WTC11 (cell line): ENCODE data around the gene LFNG. TPM values are rescaled to one million over a fixed set of nuclear protein-coding genes. Genes with fewer than 3 reads are reported as not detected.

Experiments used
- ATAC-seq: fragments of 200-7000 bp; cut with Tn5 transposase; 2 replicates; pipeline ENCODE4 v1.10.0; 2021; ENCODE audit warnings: mild to moderate bottlenecking, moderate library complexity
- CTCF ChIA-PET: fragments of 300-600 bp; sonication (Branson Sonifier 250); formaldehyde crosslinking; loops from one replicate; lab custom pipeline; 2021; ENCODE audit warnings: antibody characterized with exemption; lab: Charles Lee
- POLR2A ChIA-PET: fragments of 350-600 bp; sonication (Branson Sonifier 250); formaldehyde crosslinking; loops from one replicate; lab custom pipeline; 2021; ENCODE audit warnings: antibody characterized with exemption; lab: Charles Lee
- DNase-seq: peaks from one replicate; pipeline ENCODE4 v3.0.0; 2021; ENCODE audit warnings: low spot score
- H3K27ac Mint-ChIP-seq: 2 replicates; pipeline ENCODE4 v1.8.0; 2021; ENCODE audit warnings: mixed read lengths
- H3K27me3 Mint-ChIP-seq: 2 replicates; pipeline ENCODE4 v1.8.0; 2021; ENCODE audit warnings: low read depth, mild to moderate bottlenecking, moderate library complexity, mixed read lengths
- H3K36me3 Mint-ChIP-seq: 2 replicates; pipeline ENCODE4 v1.8.0; 2021; ENCODE audit warnings: mixed read lengths
- H3K4me1 Mint-ChIP-seq: 2 replicates; pipeline ENCODE4 v1.8.0; 2022; ENCODE audit warnings: mixed read lengths
- H3K4me3 Mint-ChIP-seq: 2 replicates; pipeline ENCODE4 v1.8.0; 2021; ENCODE audit warnings: mild to moderate bottlenecking, moderate library complexity, mixed read lengths
- H3K9me3 Mint-ChIP-seq: 2 replicates; pipeline ENCODE4 v1.8.0; 2021; ENCODE audit warnings: mixed read lengths
- EMX1 ChIP-seq: fragments of 250-450 bp; sonication (Bioruptor Pico); IDR thresholded peaks from 2 replicates; pipeline ENCODE4 v1.8.0; 2021; ENCODE audit warnings: mild to moderate bottlenecking
- ESRRA ChIP-seq: sonication (generic); formaldehyde crosslinking; IDR thresholded peaks from 2 replicates; pipeline ENCODE4 v1.8.1; 2022; ENCODE audit warnings: mild to moderate bottlenecking, missing genetic modification reagents, borderline replicate concordance
- ETV6 ChIP-seq: sonication (generic); formaldehyde crosslinking; IDR thresholded peaks from 2 replicates; pipeline ENCODE4 v1.8.1; 2022; ENCODE audit warnings: mild to moderate bottlenecking, missing genetic modification reagents
- FOXK1 ChIP-seq: sonication (generic); formaldehyde crosslinking; IDR thresholded peaks from 2 replicates; pipeline ENCODE4 v1.8.0; 2022; ENCODE audit warnings: mild to moderate bottlenecking, moderate library complexity, missing genetic modification reagents
- GABPB1 ChIP-seq: sonication (generic); formaldehyde crosslinking; IDR thresholded peaks from 2 replicates; pipeline ENCODE4 v1.8.1; 2023; ENCODE audit warnings: mild to moderate bottlenecking, missing genetic modification reagents
- JAZF1 ChIP-seq: fragments of 250-450 bp; sonication (Bioruptor Pico); IDR thresholded peaks from 2 replicates; pipeline ENCODE4 v1.9.0; 2021; ENCODE audit warnings: moderate library complexity, mild to moderate bottlenecking, inconsistent platforms
- MXD4 ChIP-seq: fragments of 250-450 bp; sonication (Bioruptor Pico); IDR thresholded peaks from 2 replicates; pipeline ENCODE4 v1.8.0; 2021; ENCODE audit warnings: mild to moderate bottlenecking, moderate library complexity, borderline replicate concordance
- OVOL2 ChIP-seq: fragments of 250-450 bp; sonication (Bioruptor Pico); IDR thresholded peaks from 2 replicates; pipeline ENCODE4 v1.9.0; 2021; ENCODE audit warnings: mild to moderate bottlenecking, borderline replicate concordance
- TEAD1 ChIP-seq: sonication (generic); formaldehyde crosslinking; IDR thresholded peaks from 2 replicates; pipeline ENCODE4 v1.8.0; 2022; ENCODE audit warnings: mild to moderate bottlenecking, missing genetic modification reagents
- TEAD4 ChIP-seq: sonication (generic); formaldehyde crosslinking; IDR thresholded peaks from 2 replicates; pipeline ENCODE4 v1.8.0; 2022; ENCODE audit warnings: mild to moderate bottlenecking, missing genetic modification reagents
- ZNF138 ChIP-seq: sonication (generic); formaldehyde crosslinking; conservative IDR thresholded peaks from 2 replicates; pipeline ENCODE4 v1.8.1; 2022; ENCODE audit warnings: mild to moderate bottlenecking, moderate library complexity, missing genetic modification reagents
- ZNF317 ChIP-seq: sonication (generic); formaldehyde crosslinking; IDR thresholded peaks from 2 replicates; pipeline ENCODE4 v1.8.1; 2023; ENCODE audit warnings: low read depth, mild to moderate bottlenecking, moderate library complexity, missing genetic modification reagents, borderline replicate concordance
- ZNF396 ChIP-seq: fragments of 250-450 bp; sonication (Bioruptor Pico); IDR thresholded peaks from 2 replicates; pipeline ENCODE4 v1.8.0; 2021; ENCODE audit warnings: mild to moderate bottlenecking, moderate library complexity, borderline replicate concordance
- total RNA-seq: library from RNA; stranded (reverse); gene quantifications from 3 replicates; pipeline ENCODE4 v1.2.3, GENCODE V29; 2021
- TF ChIP-seq, protein P1 (sequence below): fragments of 200-600 bp; IDR thresholded peaks from 2 replicates; pipeline ENCODE4 v1.8.0; 2022; ENCODE audit warnings: antibody characterized with exemption
- TF ChIP-seq, protein P2 (sequence below): fragments of 250-450 bp; sonication (Bioruptor Pico); IDR thresholded peaks from 2 replicates; pipeline ENCODE4 v1.9.0; 2021; ENCODE audit warnings: mild to moderate bottlenecking, borderline replicate concordance
- TF ChIP-seq, protein P3 (sequence below): fragments of 250-450 bp; sonication (Bioruptor Pico); IDR thresholded peaks from 2 replicates; pipeline ENCODE4 v1.9.0; 2021; ENCODE audit warnings: mild to moderate bottlenecking
- TF ChIP-seq, protein P4 (sequence below): sonication (generic); formaldehyde crosslinking; IDR thresholded peaks from 2 replicates; pipeline ENCODE4 v1.8.0; 2023; ENCODE audit warnings: mild to moderate bottlenecking, missing genetic modification reagents
- TF ChIP-seq, protein P5 (sequence below): fragments of 250-450 bp; sonication (Bioruptor Pico); IDR thresholded peaks from 2 replicates; pipeline ENCODE4 v2.1.2; 2022; ENCODE audit warnings: mild to moderate bottlenecking, moderate library complexity
- TF ChIP-seq, protein P6 (sequence below): sonication (generic); formaldehyde crosslinking; IDR thresholded peaks from 2 replicates; pipeline ENCODE4 v1.8.1; 2023; ENCODE audit warnings: mild to moderate bottlenecking, missing genetic modification reagents
- TF ChIP-seq, protein P7 (sequence below): sonication (generic); formaldehyde crosslinking; IDR thresholded peaks from 2 replicates; pipeline ENCODE4 v1.8.0; 2023; ENCODE audit warnings: missing genetic modification reagents

The LFNG gene
- total RNA-seq, 1 experiment from 2014 or later = 29.4 TPM

DNA sequence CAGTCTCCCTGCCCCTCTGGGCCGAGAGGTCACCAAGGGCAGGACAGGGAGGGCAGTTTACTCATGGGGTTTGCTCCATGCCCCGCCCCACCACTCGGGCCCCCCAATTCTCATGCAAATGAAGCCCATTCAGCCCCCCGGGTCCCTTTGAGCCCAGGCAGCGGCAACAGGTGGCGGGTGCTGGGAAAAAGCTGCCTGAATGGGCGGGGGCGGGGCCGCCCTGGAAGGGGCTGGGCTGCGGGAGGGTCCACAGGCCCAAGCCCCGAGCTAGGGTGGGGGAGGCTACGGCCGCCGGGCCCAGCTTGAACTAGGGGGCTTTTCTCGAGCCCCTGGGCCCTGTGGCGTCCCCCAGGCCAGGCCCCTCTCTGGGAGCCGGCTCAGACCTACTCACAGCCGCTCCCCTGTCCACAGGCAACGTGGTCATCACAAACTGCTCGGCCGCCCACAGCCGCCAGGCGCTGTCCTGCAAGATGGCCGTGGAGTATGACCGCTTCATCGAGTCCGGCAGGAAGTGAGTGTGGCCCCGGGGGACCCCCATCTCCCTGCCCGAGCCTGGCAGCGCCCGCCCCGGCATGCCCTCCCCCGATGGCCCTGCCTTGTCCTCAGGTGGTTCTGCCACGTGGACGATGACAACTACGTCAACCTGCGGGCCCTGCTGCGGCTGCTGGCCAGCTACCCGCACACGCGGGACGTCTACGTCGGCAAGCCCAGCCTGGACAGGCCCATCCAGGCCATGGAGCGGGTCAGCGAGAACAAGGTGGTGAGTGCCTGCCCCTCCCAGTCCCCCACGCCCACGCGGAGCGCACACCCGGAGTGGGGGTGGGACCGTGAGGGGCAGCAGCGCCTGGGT, 5.5 kb downstream of the LFNG start:
- Mint-ChIP-seq H3K4me1 (peaks cover 41% of the 10 kb centered on the region), H3K27ac (no peak overlapping the region), H3K4me3 (peak overlapping the region; percentile 34), H3K36me3 (peaks cover 5% of the 10 kb centered on the region; the same call in 1 of the 2 replicates), H3K27me3 (peaks cover 11% of the 10 kb centered on the region), H3K9me3 (no peaks in the 10 kb centered on the region)
- ChIA-PET POLR2A (interaction anchor here (0.6 to 1.5 kb wide), 7 partner anchors 15 to 146 kb away, joined by 3 to 6 read pairs (median 3); partner anchors contain the start of gene BRAT1), CTCF (interaction anchor here (0.5 to 7.1 kb wide), 14 partner anchors 22 to 185 kb away, joined by 3 to 65 read pairs (median 4); partner anchors contain the start of gene BRAT1)
- DNase-seq (peak; percentile 88), ATAC-seq (peak; percentile 63)
- TF ChIP-seq TEAD1 = peak; percentile 9; the same call in 1 of the 2 replicates
- no peak for TF ChIP-seq TEAD4 (CRISPR knock-in tag)
- TF ChIP-seq, protein P1, sequence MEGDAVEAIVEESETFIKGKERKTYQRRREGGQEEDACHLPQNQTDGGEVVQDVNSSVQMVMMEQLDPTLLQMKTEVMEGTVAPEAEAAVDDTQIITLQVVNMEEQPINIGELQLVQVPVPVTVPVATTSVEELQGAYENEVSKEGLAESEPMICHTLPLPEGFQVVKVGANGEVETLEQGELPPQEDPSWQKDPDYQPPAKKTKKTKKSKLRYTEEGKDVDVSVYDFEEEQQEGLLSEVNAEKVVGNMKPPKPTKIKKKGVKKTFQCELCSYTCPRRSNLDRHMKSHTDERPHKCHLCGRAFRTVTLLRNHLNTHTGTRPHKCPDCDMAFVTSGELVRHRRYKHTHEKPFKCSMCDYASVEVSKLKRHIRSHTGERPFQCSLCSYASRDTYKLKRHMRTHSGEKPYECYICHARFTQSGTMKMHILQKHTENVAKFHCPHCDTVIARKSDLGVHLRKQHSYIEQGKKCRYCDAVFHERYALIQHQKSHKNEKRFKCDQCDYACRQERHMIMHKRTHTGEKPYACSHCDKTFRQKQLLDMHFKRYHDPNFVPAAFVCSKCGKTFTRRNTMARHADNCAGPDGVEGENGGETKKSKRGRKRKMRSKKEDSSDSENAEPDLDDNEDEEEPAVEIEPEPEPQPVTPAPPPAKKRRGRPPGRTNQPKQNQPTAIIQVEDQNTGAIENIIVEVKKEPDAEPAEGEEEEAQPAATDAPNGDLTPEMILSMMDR = no peak
- TF ChIP-seq, protein P2, sequence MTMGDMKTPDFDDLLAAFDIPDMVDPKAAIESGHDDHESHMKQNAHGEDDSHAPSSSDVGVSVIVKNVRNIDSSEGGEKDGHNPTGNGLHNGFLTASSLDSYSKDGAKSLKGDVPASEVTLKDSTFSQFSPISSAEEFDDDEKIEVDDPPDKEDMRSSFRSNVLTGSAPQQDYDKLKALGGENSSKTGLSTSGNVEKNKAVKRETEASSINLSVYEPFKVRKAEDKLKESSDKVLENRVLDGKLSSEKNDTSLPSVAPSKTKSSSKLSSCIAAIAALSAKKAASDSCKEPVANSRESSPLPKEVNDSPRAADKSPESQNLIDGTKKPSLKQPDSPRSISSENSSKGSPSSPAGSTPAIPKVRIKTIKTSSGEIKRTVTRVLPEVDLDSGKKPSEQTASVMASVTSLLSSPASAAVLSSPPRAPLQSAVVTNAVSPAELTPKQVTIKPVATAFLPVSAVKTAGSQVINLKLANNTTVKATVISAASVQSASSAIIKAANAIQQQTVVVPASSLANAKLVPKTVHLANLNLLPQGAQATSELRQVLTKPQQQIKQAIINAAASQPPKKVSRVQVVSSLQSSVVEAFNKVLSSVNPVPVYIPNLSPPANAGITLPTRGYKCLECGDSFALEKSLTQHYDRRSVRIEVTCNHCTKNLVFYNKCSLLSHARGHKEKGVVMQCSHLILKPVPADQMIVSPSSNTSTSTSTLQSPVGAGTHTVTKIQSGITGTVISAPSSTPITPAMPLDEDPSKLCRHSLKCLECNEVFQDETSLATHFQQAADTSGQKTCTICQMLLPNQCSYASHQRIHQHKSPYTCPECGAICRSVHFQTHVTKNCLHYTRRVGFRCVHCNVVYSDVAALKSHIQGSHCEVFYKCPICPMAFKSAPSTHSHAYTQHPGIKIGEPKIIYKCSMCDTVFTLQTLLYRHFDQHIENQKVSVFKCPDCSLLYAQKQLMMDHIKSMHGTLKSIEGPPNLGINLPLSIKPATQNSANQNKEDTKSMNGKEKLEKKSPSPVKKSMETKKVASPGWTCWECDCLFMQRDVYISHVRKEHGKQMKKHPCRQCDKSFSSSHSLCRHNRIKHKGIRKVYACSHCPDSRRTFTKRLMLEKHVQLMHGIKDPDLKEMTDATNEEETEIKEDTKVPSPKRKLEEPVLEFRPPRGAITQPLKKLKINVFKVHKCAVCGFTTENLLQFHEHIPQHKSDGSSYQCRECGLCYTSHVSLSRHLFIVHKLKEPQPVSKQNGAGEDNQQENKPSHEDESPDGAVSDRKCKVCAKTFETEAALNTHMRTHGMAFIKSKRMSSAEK = no peak
- TF ChIP-seq GABPB1 (CRISPR knock-in tag) = no peak
- TF ChIP-seq, protein P3, sequence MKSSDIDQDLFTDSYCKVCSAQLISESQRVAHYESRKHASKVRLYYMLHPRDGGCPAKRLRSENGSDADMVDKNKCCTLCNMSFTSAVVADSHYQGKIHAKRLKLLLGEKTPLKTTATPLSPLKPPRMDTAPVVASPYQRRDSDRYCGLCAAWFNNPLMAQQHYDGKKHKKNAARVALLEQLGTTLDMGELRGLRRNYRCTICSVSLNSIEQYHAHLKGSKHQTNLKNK = no peak
- TF ChIP-seq, protein P4, sequence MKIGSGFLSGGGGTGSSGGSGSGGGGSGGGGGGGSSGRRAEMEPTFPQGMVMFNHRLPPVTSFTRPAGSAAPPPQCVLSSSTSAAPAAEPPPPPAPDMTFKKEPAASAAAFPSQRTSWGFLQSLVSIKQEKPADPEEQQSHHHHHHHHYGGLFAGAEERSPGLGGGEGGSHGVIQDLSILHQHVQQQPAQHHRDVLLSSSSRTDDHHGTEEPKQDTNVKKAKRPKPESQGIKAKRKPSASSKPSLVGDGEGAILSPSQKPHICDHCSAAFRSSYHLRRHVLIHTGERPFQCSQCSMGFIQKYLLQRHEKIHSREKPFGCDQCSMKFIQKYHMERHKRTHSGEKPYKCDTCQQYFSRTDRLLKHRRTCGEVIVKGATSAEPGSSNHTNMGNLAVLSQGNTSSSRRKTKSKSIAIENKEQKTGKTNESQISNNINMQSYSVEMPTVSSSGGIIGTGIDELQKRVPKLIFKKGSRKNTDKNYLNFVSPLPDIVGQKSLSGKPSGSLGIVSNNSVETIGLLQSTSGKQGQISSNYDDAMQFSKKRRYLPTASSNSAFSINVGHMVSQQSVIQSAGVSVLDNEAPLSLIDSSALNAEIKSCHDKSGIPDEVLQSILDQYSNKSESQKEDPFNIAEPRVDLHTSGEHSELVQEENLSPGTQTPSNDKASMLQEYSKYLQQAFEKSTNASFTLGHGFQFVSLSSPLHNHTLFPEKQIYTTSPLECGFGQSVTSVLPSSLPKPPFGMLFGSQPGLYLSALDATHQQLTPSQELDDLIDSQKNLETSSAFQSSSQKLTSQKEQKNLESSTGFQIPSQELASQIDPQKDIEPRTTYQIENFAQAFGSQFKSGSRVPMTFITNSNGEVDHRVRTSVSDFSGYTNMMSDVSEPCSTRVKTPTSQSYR = 0 out of 2 replicates have a peak, but pooled peaks have one; percentile 45
- TF ChIP-seq, protein P5, sequence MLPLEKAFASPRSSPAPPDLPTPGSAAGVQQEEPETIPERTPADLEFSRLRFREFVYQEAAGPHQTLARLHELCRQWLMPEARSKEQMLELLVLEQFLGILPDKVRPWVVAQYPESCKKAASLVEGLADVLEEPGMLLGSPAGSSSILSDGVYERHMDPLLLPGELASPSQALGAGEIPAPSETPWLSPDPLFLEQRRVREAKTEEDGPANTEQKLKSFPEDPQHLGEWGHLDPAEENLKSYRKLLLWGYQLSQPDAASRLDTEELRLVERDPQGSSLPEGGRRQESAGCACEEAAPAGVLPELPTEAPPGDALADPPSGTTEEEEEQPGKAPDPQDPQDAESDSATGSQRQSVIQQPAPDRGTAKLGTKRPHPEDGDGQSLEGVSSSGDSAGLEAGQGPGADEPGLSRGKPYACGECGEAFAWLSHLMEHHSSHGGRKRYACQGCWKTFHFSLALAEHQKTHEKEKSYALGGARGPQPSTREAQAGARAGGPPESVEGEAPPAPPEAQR (CRISPR knock-in tag) = no peak
- no peak for TF ChIP-seq OVOL2 (CRISPR knock-in tag)
- TF ChIP-seq ETV6 (CRISPR knock-in tag) = peak; percentile 69; the same call in 1 of the 2 replicates
- TF ChIP-seq ZNF138 (CRISPR knock-in tag) = no peak
- no peak for TF ChIP-seq ZNF317 (CRISPR knock-in tag)
- no peak; the same call in 1 of the 2 replicates for TF ChIP-seq FOXK1 (CRISPR knock-in tag)
- no peak for TF ChIP-seq ESRRA (CRISPR knock-in tag)
- TF ChIP-seq, protein P6, sequence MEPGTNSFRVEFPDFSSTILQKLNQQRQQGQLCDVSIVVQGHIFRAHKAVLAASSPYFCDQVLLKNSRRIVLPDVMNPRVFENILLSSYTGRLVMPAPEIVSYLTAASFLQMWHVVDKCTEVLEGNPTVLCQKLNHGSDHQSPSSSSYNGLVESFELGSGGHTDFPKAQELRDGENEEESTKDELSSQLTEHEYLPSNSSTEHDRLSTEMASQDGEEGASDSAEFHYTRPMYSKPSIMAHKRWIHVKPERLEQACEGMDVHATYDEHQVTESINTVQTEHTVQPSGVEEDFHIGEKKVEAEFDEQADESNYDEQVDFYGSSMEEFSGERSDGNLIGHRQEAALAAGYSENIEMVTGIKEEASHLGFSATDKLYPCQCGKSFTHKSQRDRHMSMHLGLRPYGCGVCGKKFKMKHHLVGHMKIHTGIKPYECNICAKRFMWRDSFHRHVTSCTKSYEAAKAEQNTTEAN = peak; percentile 20
- TF ChIP-seq EMX1 = no peak
- TF ChIP-seq, protein P7, sequence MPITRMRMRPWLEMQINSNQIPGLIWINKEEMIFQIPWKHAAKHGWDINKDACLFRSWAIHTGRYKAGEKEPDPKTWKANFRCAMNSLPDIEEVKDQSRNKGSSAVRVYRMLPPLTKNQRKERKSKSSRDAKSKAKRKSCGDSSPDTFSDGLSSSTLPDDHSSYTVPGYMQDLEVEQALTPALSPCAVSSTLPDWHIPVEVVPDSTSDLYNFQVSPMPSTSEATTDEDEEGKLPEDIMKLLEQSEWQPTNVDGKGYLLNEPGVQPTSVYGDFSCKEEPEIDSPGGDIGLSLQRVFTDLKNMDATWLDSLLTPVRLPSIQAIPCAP (CRISPR knock-in tag) = no peak
- TF ChIP-seq JAZF1 (CRISPR knock-in tag) = no peak
- no peak for TF ChIP-seq ZNF396
- no peak for TF ChIP-seq MXD4
